ENCODE data around the gene TMOD1.

The TMOD1 gene

DNA sequence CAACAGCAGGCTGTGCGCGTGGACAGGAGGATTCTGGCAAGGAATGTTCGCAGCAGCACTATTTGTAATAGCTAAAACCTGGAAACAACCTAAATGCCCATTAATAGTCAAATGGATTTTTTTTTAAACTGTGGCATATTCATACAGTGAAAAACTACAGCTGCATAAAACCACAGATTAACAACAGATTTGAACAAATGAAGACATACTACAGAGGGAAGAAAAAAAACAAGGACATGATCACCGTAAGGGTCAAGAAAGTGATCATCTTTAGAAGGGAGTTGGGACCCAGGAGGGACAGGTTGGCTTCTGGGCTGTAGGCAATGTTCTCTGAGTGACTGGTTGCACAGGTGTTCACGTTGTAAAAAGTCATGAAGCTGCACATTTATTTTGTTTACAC is 1.2 kb upstream of the TMOD1 start:
- no peak for DNase-seq

DNA sequence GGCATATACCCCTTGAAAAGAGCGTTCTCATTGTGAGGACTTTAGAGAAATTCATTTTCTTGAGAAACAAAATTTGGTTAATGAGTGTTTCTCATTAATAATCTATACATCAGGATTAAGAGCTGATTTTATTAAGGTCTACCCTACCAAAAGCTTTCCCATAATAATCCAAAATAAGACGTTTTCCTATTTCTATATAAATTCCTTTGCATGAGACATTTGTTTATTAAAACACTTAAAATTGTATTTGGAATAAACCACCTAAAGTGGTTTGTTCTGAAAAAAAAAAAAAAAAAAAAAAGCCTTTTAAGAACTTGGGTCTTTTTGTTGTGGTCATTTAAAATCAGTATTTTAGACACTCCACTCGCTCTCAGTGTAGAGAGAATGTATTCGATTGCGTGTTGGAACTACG is 695 bp upstream of the TMOD1 start:
- no peak for DNase-seq

DNA sequence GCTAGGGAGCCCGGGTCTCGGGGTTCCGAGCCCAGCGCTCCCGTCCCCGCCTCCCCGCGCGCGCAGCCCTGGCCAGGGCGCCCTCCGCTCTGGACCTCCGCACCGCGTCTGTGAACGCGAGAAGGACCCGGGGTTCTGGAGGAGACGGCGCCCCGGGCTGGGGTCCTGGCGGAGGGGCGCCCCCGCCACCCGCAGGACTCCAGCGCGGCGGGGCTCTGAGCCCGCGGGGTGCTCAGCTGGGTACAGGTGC is 431 bp downstream of the TMOD1 start:
- DNase-seq = no peak

DNA sequence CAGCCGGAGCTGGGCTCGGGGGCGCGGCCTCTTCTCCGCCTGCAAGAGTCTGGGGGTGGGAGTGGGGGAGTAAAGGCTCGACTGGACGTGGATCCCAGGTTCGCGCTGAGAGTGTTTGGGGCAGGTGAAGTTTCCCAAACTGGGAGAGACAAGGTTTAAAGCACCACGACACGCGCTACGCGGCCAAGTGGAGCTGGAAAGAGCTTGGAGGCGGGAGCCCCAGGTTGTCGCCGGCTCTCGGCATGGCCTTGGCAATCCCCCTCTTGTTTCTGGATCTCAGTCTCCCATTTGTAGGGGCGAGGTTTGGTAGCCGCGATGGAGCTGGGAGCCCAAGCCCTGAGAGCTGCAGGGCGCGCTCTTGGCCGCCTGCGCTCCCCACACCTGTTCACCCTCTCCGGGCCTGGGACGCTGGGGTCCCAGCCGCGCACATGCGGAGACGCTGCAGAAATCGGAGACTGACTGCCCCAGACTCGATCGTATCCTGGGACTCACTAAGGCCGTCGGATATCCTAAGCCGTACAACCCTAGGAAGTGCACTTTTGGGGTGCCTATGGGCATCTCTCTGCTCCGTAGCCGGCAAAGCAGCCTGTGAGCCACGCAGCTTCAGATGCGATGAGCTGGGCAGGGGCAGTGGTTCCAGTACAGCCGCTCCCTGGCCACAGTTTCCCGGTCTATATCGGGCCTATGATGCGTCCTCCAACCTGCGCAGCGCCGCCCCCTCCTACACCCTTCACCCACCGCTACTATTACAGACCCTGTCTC is 937 bp downstream of the TMOD1 start:
- DNase-seq = no peak

DNA sequence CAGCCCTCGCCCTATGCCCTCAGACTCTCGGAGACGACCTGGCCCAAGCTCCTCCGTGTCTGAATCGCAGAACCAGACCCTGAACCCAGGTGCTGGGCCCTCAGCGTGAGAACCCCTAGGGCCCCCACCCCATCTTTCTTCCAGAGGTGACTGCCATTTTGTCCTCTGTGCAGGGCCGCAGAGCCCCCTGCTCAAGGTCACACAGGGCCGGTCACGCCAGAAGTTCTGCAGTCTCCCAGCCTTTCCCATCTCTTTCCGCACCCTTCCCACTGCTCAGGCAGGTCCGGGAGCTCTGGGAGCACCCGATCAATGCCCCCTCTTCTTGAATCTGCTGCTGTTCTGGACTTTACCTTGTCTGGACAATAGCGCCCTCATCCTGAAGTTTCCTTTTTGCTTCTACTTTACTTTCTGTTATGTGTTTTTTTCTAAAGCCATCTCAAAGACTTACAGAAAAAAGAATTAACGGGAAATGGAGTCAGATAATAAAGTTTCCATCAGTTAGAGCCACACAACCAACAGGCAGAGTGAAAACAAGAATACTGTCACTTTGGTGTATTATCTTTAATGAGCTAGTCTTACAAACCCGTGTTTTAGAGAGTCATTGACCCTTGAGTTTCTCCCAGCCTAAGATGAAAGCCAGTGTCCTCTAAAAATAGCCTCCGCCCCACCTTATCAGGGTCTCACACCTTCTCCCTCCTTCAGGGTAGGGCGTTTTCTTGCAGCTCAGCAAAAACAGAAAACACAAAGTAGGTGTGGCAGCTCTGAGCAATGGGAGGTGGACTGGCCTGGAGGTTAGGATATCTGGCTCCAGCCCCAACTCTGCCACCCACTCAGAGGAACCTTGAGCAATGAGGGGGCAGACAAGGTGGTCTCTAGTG is 1.8 kb downstream of the TMOD1 start:
- no peak for DNase-seq

DNA sequence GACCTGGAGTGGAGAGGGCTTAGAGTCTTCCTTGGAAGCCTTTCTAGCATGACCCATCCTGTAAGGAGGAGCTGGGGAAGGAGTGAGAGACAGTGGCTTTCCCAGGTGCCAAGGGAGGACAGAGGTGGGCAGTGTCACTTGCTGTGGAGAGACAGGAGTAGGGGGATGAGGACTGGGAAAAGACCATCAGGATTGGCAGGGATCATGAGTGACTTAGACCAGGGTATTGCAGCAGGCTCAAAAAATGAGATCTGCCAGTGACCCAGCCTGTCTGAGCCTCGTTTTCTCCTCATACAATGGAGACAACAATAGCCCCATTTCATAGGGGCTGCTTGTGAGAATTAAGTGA is 2.4 kb downstream of the TMOD1 start:
- DNase-seq = no peak

DNA sequence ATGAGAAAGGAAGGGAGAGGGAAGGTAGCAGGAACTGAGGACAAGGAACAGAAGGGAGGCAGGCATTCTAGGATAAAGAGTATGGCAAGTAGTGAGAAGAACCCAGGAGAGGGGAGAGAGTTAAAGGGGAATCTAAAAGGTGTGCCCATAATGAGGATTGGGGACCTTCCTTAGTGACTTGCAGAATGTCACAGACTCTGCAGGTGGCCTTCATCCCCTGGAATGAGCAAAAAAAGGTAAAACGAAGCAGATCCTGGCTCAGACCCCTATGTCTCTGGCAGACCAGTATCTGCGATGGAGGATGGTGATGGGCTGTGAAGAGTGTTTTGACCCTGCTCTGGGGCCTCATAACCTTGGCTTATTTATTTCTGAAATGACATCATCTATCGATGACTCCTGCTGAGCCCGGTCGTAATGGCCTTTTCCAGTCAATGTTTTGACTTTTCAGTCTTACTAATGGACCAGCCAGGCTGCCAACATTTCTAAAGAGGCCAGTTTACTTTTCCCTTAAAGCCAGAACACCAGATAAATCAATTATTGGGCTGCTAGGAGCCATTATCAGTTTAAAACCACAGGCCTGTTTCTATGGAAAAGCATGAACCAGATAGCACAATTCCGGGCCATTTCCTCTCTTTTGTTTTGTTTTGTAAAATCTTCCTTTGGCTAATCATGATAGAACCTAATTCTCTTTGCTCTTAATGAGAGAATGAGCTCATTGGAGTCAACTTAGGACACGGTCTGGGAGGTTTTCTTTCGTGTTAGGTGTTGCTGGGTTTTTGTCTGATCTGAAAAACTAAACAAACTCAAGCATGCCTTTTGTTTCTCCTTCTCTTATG is 3.1 kb downstream of the TMOD1 start:
- DNase-seq = no peak

DNA sequence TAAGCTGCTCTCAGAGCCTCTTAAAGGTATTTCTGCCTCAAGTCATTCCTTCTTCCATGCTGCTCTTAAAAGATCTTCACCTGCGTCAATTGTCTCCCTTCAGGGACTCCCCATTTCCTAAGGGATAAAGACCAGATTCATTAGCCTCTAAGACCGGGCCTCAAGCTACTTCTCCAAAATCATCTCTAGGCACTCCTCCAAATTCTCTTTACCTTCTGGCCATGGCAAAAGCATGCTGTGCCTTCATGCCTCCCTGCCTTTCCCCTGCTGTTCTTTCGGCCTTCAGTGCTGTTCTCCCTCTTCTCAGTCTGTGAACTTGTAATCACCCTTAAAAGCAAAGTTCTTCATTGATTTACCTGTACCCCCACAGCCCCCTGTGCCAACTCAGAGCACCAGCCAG is 4.4 kb downstream of the TMOD1 start:
- no peak for DNase-seq

DNA sequence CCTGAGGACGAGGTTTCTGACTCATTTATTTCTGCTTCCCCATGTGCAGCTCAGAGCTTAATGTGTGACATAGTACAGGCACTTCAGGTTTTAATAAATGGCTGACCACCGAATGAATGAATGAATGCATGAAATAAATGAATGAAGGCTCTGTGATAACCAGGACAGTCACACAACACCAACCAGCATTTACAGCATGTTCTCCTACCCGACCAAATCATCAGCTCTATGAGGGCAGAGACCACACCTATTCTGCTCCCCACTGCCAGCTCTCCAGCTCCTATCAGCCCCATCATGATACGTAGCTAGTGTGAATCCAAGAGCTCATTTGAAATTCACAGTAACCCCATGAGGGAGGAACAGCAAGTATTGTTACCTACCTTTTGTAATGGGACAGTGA is 4.8 kb downstream of the TMOD1 start:
- DNase-seq = no peak

DNA sequence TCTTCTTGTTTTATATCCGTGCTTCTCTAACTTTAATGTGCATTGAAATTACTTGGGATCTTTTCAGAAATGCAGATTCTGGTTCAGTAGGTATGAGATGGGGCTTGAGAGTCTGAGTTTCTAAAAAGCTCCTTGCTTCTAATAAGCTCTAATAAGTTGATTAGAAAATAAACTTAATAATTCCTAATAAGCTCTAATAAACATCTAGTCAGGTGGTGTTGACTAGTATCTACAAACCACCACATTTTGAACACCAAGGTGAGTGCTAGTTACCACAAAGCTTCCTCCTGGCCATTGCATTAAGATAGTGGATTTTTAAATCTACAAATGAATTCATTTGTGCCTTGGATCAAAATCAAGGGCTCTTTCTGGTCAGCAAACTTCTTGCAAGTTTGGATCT is 5.3 kb downstream of the TMOD1 start:
- no peak for DNase-seq

DNA sequence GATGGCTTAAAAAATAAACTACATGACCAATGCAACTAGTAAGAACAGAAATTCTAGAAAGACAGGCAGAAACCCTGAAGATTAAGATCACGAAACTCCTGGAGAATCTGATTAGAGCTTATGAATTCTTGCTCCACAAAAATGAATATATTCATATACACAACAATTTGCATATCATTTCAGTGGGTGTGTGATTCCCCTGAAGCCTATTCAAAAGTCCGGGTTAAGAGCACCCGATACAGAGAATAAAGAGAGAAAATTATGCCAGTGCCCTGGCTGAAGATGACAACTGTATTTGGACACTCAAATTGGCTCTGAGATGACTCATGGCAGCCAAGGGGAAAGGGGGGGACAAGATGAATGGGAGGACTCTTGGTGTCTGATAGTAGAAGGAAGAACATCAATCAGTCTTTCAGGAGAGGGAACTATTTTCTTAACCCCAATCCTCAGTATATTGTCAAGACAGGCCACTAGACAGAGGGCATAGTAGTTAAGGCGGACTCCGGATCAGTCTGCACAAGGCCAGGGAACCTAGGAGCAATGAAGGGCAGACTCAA is 6.0 kb downstream of the TMOD1 start:
- no peak for DNase-seq

DNA sequence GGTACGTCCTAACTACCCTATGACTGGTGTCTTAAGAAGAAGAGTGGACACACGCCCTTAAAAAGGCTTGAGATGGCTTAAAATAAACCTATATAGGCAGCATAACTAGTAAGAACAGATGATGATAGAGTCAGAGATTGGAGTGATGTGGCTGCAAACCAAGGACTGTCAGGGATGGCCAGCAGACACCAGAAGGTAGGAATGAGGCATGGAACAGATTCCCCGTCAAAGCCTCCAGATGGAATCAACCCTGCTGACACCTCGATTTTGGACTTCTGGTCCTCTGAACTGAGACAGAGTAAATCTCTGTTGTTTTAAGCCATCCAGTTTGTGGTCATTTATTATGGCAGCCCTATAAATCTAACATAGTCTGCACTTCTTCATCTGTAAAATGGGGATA is 7.4 kb downstream of the TMOD1 start:
- DNase-seq = no peak

DNA sequence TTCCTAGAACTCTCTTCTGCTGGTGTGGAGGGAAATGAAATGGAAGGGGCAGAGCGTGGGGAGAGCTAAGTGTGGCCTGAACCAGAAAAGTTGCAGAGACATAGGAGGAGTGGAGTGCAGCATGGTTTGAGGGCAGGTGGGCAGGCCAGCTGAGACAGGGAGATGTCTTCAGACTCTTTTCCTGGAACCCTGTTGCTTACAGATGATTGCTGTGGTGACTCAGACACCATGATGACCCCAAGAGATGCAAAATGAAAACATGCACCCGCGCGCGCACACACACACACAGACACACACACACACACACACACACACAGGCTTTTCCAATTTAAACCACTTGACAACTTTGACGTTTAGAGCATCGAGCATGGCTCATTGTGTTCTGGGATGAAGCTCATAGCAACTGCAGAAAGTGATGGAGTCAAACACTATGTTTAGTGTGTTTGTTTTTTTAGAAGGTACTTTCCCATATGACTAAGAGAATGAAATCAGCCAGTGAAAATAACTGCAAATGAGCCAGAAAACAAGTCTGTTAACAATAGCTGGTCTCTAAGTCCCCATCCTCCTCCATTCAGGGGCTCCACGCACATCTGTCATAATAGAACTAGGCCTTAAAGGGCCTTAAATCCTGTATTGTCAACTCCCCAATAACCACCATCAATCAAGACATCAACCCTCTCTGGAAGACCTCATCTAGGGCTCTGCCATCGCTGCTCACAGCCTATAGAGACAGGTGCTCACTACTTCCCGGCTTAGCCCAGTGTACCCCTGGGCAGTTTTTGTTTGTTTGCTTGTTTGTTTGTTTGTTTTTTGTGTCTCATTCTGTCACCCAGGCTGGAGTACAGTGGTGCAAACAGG is 9.6 kb downstream of the TMOD1 start:
- DNase-seq = no peak

DNA sequence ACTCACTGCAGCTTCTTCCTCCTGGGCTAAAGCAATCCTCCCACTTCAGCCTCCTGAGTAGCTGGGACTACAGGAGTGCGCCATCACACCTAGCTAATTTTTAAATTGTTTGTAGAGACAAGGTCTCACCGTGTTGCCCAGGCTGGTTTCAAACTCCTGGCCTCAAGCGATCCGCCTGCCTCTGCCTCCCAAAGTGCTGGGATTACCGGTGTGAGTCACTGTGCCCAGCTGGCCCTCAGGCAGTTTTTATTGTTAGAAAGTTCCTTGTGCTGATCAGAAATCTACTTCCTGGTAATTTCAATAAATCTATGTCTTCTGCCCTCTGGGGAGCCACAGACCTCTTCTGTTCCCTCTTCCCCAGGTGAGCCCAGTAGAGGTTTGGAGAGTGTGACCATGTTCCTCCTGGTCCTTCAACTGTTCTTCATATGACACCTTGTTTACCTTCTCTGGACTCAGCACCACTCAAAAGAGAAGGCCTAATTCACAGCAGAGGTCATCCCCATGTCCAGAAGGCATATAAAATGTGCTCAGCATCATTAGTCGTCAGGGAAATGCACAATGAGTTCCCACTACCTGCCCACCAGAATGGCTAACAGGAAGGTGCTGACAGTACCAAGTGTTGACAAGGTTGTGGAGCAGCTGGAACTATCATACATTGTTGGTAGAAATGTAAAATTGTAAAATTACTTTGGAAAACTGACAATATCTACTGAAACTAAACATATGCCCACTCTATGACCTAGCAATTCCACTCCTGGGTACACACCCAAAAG is 10.4 kb downstream of the TMOD1 start:
- DNase-seq = no peak

DNA sequence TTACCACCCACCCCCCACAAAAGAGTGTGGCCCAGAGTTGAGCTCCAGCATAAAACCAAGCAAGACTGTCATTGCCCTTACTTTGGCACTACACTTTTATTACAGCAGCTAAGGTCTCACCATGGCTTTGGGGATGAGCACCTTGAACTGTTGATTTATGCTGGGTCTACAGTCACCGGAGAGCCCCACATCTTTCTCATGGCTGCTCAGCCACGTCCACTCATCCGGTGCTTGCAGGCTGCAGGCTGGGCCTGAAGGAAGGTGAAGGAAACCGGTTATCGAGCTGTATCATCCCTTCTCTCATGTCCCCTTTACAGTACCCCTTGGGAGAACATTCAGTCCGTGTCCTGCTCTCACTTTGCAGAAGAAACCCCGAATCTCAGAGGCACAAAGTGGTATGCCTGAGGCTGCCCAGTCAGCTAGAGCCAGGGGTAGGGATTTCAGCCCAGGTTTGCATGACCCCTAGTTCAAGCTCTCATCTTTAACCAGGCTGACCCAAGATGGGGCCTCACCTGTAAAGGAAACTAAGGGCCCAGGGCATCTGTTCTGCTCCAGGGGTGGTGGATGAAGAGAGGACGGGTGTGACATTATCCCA is 11.6 kb downstream of the TMOD1 start:
- no peak for DNase-seq

DNA sequence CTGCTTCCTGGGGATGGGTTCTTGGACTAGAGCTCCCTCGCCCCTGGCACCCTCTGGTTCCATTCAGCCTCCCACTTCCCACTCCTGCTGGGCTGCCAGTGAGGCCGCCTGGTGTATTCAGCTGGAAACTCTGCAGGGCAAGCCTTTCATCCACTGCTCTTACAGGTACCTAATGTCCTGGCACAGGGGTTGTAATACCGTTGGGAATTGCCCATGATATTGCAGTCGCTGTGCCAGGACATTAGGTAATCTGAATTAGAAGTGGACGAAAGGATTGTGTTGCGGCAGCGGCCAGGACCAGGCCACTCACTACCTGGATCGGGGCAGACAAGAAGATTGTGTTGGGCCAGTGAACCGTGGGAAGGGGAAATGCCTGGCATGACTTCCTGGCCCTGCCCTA is 13.1 kb downstream of the TMOD1 start:
- DNase-seq = no peak

DNA sequence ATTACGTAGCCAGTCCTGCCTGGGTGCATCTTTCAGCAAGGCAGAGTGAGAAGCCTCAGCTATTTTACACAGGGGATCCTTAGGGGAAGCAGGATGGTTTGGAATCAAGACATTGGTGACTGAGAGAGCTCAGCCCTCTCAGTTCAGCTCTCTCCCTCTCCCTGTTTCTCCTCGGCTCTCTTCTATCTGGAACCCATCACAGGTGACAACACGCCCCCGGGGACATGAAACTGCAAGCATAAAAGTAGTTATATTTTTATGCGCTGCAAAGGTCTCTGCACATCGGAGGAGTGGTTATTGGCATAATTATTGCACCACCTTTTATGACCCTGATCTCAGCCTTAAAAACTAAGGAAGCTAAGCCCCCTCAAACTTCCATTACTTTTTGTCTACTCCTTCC is 14.2 kb downstream of the TMOD1 start:
- DNase-seq = no peak

DNA sequence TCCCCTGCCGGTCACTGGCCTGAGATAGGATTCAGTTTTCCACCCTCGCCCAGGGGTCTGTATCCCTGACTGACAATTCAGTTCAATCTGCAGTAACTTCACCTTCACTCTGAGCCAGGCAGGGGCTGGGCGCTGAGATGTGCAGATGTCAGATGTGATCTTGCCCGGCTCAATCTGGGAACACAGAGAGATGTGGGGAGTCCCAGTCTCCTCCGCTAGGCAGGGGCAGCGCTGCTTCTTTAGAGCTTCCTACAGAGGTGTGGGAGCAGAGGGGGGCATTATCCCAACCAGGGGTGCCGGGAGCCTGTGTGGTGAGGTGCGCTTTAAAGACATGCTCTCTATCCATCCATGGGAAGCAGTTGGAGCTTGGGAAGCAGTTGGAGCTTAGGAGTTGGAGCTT is 14.6 kb downstream of the TMOD1 start:
- DNase-seq = no peak

DNA sequence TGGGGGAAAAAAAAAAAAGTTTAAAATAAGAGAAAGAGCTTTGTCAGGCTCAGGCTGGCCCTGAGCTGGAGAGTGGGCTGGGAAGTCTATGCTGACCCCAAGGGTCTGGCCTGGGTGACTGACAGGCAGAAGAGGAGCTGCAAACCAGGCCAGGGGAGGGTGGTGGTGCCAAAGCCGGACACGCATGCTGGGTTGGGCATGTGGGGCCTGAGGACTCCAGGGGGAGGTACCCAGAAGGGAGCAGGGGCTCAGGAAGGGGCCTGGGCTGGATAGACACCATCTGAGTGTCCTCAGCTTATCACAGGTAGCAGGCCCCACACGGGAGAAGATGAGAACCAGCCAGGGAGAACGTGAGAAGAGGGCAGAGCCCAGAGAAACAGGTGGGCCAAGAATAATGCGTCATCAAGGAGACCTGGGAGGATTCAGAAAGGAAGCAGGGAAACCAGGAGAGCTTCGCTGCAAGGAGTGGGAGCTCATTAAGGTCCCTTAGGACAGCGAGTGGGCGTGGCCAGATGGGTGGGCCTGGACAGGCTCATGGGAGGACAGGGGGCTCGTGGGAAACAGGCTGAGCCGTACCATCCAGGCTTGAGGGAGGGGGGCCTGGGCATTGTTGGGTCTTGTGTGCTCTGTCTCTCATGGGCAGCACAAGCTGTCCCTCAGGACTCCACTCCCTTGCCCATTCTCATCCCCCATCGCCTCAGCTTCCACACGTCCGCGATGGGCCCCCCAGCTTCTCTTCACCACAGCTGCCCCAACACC is 16.0 kb downstream of the TMOD1 start:
- DNase-seq = no peak

DNA sequence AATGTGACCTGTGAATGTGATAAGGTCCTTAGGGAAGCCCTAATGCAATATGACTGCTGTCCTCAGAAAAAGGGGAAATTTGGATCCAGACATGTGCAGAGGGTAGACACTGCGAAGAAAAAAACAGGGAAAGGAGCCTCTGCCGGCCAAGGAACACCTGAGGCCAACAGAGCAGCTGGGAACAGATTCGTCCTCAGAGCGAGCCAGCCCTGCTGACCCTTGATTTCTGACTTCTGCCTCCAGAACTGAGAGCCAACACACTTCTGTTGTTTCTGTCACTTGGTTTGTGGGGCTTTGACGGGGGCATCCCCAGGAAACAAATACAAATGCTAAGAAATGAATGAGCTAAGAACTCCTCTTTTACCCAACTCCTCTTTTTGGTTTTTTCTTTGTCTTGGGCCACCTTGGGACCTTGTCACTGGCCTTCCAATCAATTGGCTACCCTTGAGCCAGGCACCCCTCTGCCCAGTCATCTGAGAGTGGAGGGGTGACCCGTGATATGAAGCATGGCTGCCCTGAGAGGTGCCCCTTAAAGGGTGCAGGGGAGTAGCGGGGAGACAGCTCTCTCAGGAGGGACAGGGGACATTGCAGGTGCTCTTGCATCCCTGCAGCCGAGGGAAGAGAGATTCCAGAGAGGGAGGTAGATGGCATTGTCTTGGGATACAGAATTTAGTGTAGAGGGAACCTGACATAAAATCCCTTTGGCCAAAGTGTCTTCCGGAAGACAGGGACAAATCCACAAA is 16.9 kb downstream of the TMOD1 start:
- no peak for DNase-seq

All from COR-L47 (cell line).